ENCODE data around the gene KEL. TPM values are rescaled to one million over a fixed set of nuclear protein-coding genes. Genes with fewer than 3 reads are reported as not detected.

The KEL gene
- total RNA-seq, 1 experiment from 2014 or later: 7.7 TPM

Other genes with a start within 250 kb of the KEL start
- gene PRSS1, start 212.9 kb downstream of the KEL start, total RNA-seq (2014; rRNA removed; shearing (Covaris generic)): 0.62 and 0.96 TPM in 2 replicates
- gene PRSS2, start 191.4 kb downstream of the KEL start, total RNA-seq (2014; rRNA removed; shearing (Covaris generic)): 0.97 TPM in 1 of 2 replicates, not detected in the other
- gene EPHB6, start 107.3 kb downstream of the KEL start, total RNA-seq (2014; rRNA removed; shearing (Covaris generic)): 4.0 and 8.8 TPM in 2 replicates
- 0.17 and 0.22 TPM in 2 replicates for gene TRPV6, start 76.6 kb downstream of the KEL start, total RNA-seq (2014; rRNA removed; shearing (Covaris generic))
- not detected in 2 replicates for gene TRPV5, start 28.6 kb downstream of the KEL start, total RNA-seq (2014; rRNA removed; shearing (Covaris generic))
- not detected in 2 replicates for gene LLCFC1, start 22.9 kb downstream of the KEL start, total RNA-seq (2014; rRNA removed; shearing (Covaris generic))
- not detected in 2 replicates for gene OR9A2, start 64.8 kb upstream of the KEL start, total RNA-seq (2014; rRNA removed; shearing (Covaris generic))
- not detected in 2 replicates for gene OR6V1, start 90.0 kb upstream of the KEL start, total RNA-seq (2014; rRNA removed; shearing (Covaris generic))
- not detected in 2 replicates for gene PIP, start 169.7 kb upstream of the KEL start, total RNA-seq (2014; rRNA removed; shearing (Covaris generic))
- not detected in 2 replicates for gene TAS2R39, start 221.1 kb upstream of the KEL start, total RNA-seq (2014; rRNA removed; shearing (Covaris generic))

All from H7 (cell line).